Neural cell (in vitro differentiated cells): ENCODE measurements around the gene SLC22A31. TPM values are rescaled to one million over a fixed set of nuclear protein-coding genes. Genes with fewer than 3 reads are reported as not detected.

Experiments
- H2AFZ ChIP-seq: fragments of 200-600, 300-800 bp; sonication (generic), shearing (Covaris generic); 2 replicates; pipeline ENCODE4 v1.6.0; 2014; ENCODE audit warnings: low read depth, mild to moderate bottlenecking, antibody characterized with exemption, low read length, moderate library complexity
- H3F3A ChIP-seq: fragments of 200-600 bp; shearing (Covaris generic); 2 replicates; pipeline ENCODE4 v1.6.1; 2016; ENCODE audit warnings: mild to moderate bottlenecking, moderate library complexity, mixed read lengths, antibody characterized with exemption, low read length; ENCODE audit not compliant: insufficient read depth, poor library complexity, severe bottlenecking
- H3K27ac ChIP-seq: fragments of 200-600, 300-800 bp; sonication (generic), shearing (Covaris generic); 2 replicates; pipeline ENCODE4 v1.5.1; 2014; ENCODE audit warnings: mild to moderate bottlenecking, low read length, moderate library complexity
- H3K27me3 ChIP-seq: fragments of 300-800, 200-600 bp; sonication (generic), shearing (Covaris generic); 2 replicates; pipeline ENCODE4 v1.6.0; 2014; ENCODE audit warnings: mild to moderate bottlenecking, low read depth, low read length, moderate library complexity; ENCODE audit not compliant: insufficient read depth
- H3K36me3 ChIP-seq: fragments of 300-800, 200-600 bp; sonication (generic), shearing (Covaris generic); 2 replicates; pipeline ENCODE4 v1.5.1; 2014; ENCODE audit warnings: mild to moderate bottlenecking, antibody characterized with exemption, low read length, moderate library complexity; ENCODE audit not compliant: insufficient read depth
- H3K4me2 ChIP-seq: fragments of 300-800, 200-600 bp; sonication (generic), shearing (Covaris generic); 2 replicates; pipeline ENCODE4 v1.6.0; 2014; ENCODE audit warnings: mild to moderate bottlenecking, low read length
- H3K4me3 ChIP-seq: fragments of 300-800, 200-600 bp; sonication (generic), shearing (Covaris generic); 2 replicates; pipeline ENCODE4 v1.5.1; 2014; ENCODE audit warnings: mild to moderate bottlenecking, low read length, moderate library complexity
- H3K79me2 ChIP-seq: fragments of 200-600 bp; shearing (Covaris generic); replicated peaks from 2 replicates; pipeline ENCODE4 v1.6.0; 2014; ENCODE audit warnings: mild to moderate bottlenecking, low read length, moderate library complexity; ENCODE audit not compliant: insufficient read depth
- H3K9ac ChIP-seq: fragments of 300-800, 200-600 bp; sonication (generic), shearing (Covaris generic); 2 replicates; pipeline ENCODE4 v1.6.1; 2016; ENCODE audit warnings: mild to moderate bottlenecking, low read length, mixed read lengths
- H3K9me2 ChIP-seq: fragments of 200-600 bp; shearing (Covaris generic); 2 replicates; pipeline ENCODE4 v1.6.1; 2016; ENCODE audit warnings: mild to moderate bottlenecking, low read length, mixed read lengths; ENCODE audit not compliant: insufficient read depth
- H3K9me3 ChIP-seq: fragments of 200-600, 300-800 bp; sonication (generic), shearing (Covaris generic); 2 replicates; pipeline ENCODE4 v1.6.1; 2016; ENCODE audit warnings: mild to moderate bottlenecking, mixed run types, low read length, moderate library complexity, mixed read lengths
- H4K20me1 ChIP-seq: fragments of 200-600 bp; shearing (Covaris generic); 2 replicates; pipeline ENCODE4 v1.6.1; 2016; ENCODE audit warnings: mild to moderate bottlenecking, mixed run types; ENCODE audit not compliant: insufficient read depth
- EP300 ChIP-seq: fragments of 450-650 bp; conservative IDR thresholded peaks from 2 replicates; pipeline ENCODE4 v1.6.1; 2014; ENCODE audit warnings: antibody characterized with exemption, mild to moderate bottlenecking, moderate library complexity; ENCODE audit not compliant: poor library complexity, severe bottlenecking
- EZH2 ChIP-seq: fragments of 200-600, 300-800 bp; shearing (Covaris generic), sonication (generic); IDR thresholded peaks from 2 replicates; pipeline ENCODE4 v1.6.1; 2014; ENCODE audit warnings: antibody characterized with exemption, low read length, borderline replicate concordance, mild to moderate bottlenecking; ENCODE audit not compliant: insufficient read depth, poor library complexity, severe bottlenecking
- MXI1 ChIP-seq: fragments of 450-650 bp; conservative IDR thresholded peaks from 2 replicates; pipeline ENCODE4 v1.6.1; 2014; ENCODE audit warnings: antibody characterized with exemption, mild to moderate bottlenecking; ENCODE audit not compliant: poor library complexity, severe bottlenecking
- POLR2AphosphoS5 ChIP-seq: IDR thresholded peaks from 2 replicates; pipeline ENCODE4 v1.6.1; 2012
- RAD21 ChIP-seq: fragments of 450-650 bp; conservative IDR thresholded peaks from 2 replicates; pipeline ENCODE4 v1.6.1; 2014; ENCODE audit warnings: antibody characterized with exemption, mild to moderate bottlenecking, moderate library complexity
- SMC3 ChIP-seq: fragments of 450-650 bp; conservative IDR thresholded peaks from 2 replicates; pipeline ENCODE4 v1.6.1; 2014; ENCODE audit warnings: antibody characterized with exemption, mild to moderate bottlenecking, moderate library complexity; ENCODE audit not compliant: poor library complexity
- TAF1 ChIP-seq: IDR thresholded peaks from 2 replicates; pipeline ENCODE4 v1.6.1; 2012; ENCODE audit warnings: low read depth
- polyA plus RNA-seq: library from polyadenylated mRNA; depleted of rRNA; stranded (reverse); fragments of >200 nt; gene quantifications from 2 replicates; pipeline ENCODE4 v1.2.3, GENCODE V29; 2014
- TF ChIP-seq, protein P1 (sequence below): IDR thresholded peaks from 2 replicates; pipeline ENCODE4 v1.6.1; 2012; ENCODE audit warnings: borderline replicate concordance
- TF ChIP-seq, protein P2 (sequence below): fragments of 450-650 bp; IDR thresholded peaks from 2 replicates; pipeline ENCODE4 v1.5.1; 2014; ENCODE audit warnings: antibody characterized with exemption, mild to moderate bottlenecking, moderate library complexity; ENCODE audit not compliant: poor library complexity, severe bottlenecking

SLC22A31 gene
- polyA plus RNA-seq, 1 donor from 2014 or later: not detected

DNA sequence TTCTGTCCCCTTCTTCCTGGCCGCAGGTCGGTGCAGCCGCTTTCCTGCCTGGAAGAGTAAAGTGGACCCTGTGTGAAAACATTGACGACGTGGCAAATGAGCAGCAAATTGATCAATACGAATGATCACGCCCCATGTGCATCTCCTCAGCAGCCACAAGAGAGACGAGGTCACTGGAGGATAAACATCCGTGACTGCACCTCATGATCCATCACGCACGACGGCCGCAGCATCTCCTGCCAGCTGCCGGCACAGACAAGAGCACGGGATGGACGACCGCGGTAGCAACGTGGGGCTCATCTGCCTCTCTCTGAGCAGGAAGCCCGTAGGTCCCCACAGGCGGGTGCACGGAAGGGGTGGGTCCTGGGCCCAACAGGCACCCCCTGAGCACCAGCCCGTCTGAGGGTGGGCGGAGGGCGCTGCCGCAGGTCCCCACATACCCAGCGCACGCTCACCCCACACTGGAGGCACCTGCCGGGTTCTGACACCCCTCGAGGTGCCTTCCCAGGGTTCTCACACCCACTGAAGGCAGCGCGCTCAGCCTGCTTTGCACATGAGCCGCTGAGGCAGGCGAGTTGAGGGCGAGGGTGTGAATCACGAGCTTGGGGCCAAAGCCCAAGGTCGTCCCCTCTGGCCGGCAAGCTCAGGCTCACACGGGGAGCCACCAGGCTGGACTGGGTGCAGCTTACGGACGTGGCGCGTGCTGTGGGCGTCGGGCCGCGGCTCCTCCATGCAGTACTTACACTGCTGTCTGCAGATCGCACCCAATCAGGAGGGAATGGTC lies 41.1 kb downstream of the SLC22A31 start:
- Histone ChIP-seq H3K79me2 (no peaks in the 10 kb centered on the region), H3K9ac (no peak overlapping the region), H3K4me2 (no peak overlapping the region), H3K27ac (no peak overlapping the region), H3K9me3 (no peaks in the 10 kb centered on the region), H3F3A (no peaks in the 10 kb centered on the region), H4K20me1 (no peaks in the 10 kb centered on the region), H2AFZ (no peak overlapping the region), H3K4me3 (no peak overlapping the region), H3K9me2 (no peaks in the 10 kb centered on the region), H3K27me3 (no peaks in the 10 kb centered on the region), H3K36me3 (no peaks in the 10 kb centered on the region)
- TF ChIP-seq, protein P1, sequence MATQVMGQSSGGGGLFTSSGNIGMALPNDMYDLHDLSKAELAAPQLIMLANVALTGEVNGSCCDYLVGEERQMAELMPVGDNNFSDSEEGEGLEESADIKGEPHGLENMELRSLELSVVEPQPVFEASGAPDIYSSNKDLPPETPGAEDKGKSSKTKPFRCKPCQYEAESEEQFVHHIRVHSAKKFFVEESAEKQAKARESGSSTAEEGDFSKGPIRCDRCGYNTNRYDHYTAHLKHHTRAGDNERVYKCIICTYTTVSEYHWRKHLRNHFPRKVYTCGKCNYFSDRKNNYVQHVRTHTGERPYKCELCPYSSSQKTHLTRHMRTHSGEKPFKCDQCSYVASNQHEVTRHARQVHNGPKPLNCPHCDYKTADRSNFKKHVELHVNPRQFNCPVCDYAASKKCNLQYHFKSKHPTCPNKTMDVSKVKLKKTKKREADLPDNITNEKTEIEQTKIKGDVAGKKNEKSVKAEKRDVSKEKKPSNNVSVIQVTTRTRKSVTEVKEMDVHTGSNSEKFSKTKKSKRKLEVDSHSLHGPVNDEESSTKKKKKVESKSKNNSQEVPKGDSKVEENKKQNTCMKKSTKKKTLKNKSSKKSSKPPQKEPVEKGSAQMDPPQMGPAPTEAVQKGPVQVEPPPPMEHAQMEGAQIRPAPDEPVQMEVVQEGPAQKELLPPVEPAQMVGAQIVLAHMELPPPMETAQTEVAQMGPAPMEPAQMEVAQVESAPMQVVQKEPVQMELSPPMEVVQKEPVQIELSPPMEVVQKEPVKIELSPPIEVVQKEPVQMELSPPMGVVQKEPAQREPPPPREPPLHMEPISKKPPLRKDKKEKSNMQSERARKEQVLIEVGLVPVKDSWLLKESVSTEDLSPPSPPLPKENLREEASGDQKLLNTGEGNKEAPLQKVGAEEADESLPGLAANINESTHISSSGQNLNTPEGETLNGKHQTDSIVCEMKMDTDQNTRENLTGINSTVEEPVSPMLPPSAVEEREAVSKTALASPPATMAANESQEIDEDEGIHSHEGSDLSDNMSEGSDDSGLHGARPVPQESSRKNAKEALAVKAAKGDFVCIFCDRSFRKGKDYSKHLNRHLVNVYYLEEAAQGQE: no peak
- TF ChIP-seq SMC3 (no peak), POLR2AphosphoS5 (no peak), MXI1 (no peak), EP300 (no peak), TAF1 (no peak), EZH2 (no peak), RAD21 (no peak)
- TF ChIP-seq, protein P2, sequence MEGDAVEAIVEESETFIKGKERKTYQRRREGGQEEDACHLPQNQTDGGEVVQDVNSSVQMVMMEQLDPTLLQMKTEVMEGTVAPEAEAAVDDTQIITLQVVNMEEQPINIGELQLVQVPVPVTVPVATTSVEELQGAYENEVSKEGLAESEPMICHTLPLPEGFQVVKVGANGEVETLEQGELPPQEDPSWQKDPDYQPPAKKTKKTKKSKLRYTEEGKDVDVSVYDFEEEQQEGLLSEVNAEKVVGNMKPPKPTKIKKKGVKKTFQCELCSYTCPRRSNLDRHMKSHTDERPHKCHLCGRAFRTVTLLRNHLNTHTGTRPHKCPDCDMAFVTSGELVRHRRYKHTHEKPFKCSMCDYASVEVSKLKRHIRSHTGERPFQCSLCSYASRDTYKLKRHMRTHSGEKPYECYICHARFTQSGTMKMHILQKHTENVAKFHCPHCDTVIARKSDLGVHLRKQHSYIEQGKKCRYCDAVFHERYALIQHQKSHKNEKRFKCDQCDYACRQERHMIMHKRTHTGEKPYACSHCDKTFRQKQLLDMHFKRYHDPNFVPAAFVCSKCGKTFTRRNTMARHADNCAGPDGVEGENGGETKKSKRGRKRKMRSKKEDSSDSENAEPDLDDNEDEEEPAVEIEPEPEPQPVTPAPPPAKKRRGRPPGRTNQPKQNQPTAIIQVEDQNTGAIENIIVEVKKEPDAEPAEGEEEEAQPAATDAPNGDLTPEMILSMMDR: no peak

DNA sequence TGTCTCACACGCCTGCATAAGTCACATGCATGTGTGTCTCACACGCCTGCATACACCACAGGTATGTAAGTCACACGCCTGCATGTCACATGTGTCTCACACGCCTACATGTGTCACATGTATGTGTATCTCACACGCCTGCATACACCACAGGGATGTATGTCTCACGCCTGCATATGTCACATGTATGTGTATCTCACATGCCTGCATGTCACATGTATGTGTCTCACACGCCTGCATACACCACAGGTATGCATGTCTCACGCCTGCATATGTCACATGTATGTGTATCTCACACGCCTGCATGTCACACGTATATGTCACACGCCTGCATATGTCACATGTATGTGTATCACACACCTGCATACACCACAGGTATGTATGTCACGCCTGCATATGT lies 42.6 kb downstream of the SLC22A31 start:
- Histone ChIP-seq H3K4me3 (no peak overlapping the region), H3K9me3 (no peaks in the 10 kb centered on the region), H3K27me3 (no peaks in the 10 kb centered on the region), H3K4me2 (no peak overlapping the region), H3K79me2 (no peaks in the 10 kb centered on the region), H3K27ac (no peak overlapping the region), H2AFZ (no peak overlapping the region), H3K36me3 (no peaks in the 10 kb centered on the region), H4K20me1 (no peaks in the 10 kb centered on the region), H3K9ac (no peak overlapping the region), H3F3A (no peaks in the 10 kb centered on the region), H3K9me2 (no peaks in the 10 kb centered on the region)
- TF ChIP-seq TAF1 (no peak), SMC3 (no peak), EZH2 (no peak), POLR2AphosphoS5 (no peak), EP300 (no peak), RAD21 (no peak), MXI1 (no peak)
- TF ChIP-seq, protein P2: no peak
- TF ChIP-seq, protein P1: no peak
